ENCODE data around the gene RAD51C. TPM values are rescaled to one million over a fixed set of nuclear protein-coding genes. Genes with fewer than 3 reads are reported as not detected.

The RAD51C gene
- total RNA-seq, 1 donor from 2014 or later = 17.6 TPM

- Histone ChIP-seq H3K4me3 (ENCODE audit: low read depth, low read length) (peak within 1 kb of the TSS; percentile 51), H3K27me3 (ENCODE audit: control insufficient read depth, insufficient read depth, low read length) (peaks cover 11% of the 10 kb centered on the region), H3K36me3 (ENCODE audit: control insufficient read depth, insufficient read depth, low read length) (no peaks in the 10 kb centered on the region)
- DNase-seq (ENCODE audit: low read depth) = no peak
- FAIRE-seq = no peak
- TF ChIP-seq CTCF (IDR thresholded peaks at IDR 0.05; ENCODE audit: insufficient read depth, low read length, severe bottlenecking) = no peak
Measured at GRCh38 chr17:58755577-58756245, 63.3 kb downstream of the RAD51C start, which contains the start of gene PPM1E. Gene PPM1E, plus strand, starts transcription at chr17:58755854.

GRCh38 chr17:58756246-58757161, 64.1 kb downstream of the RAD51C start:
- no peak for DNase-seq (ENCODE audit: low read depth)
- no peak for TF ChIP-seq CTCF (IDR thresholded peaks at IDR 0.05; ENCODE audit: insufficient read depth, low read length, severe bottlenecking)
- peaks cover 11% of the 10 kb centered on the region for H3K27me3 ChIP-seq (ENCODE audit: control insufficient read depth, insufficient read depth, low read length)
- no peaks in the 10 kb centered on the region for H3K36me3 ChIP-seq (ENCODE audit: control insufficient read depth, insufficient read depth, low read length)
- H3K4me3 ChIP-seq (ENCODE audit: low read depth, low read length) = peak overlapping the region; percentile 51
- FAIRE-seq = no peak

GRCh38 chr17:58757162-58757613, 64.8 kb downstream of the RAD51C start:
- H3K27me3 ChIP-seq (ENCODE audit: control insufficient read depth, insufficient read depth, low read length) = peaks cover 10% of the 10 kb centered on the region
- FAIRE-seq = no peak
- no peak overlapping the region for H3K4me3 ChIP-seq (ENCODE audit: low read depth, low read length)

GRCh38 chr17:58758890-58759289, 66.5 kb downstream of the RAD51C start:
- Histone ChIP-seq H3K27me3 (ENCODE audit: control insufficient read depth, insufficient read depth, low read length) (peaks cover 10% of the 10 kb centered on the region), H3K4me3 (ENCODE audit: low read depth, low read length) (no peak overlapping the region), H3K36me3 (ENCODE audit: control insufficient read depth, insufficient read depth, low read length) (no peaks in the 10 kb centered on the region)
- no peak for TF ChIP-seq CTCF (IDR thresholded peaks at IDR 0.05; ENCODE audit: insufficient read depth, low read length, severe bottlenecking)
- FAIRE-seq = no peak
- DNase-seq (ENCODE audit: low read depth) = no peak

More at GRCh38 chr17:58757162-58757613, 64.8 kb downstream of the RAD51C start:
- no peak for DNase-seq (ENCODE audit: low read depth)
- no peak for TF ChIP-seq CTCF (IDR thresholded peaks at IDR 0.05; ENCODE audit: insufficient read depth, low read length, severe bottlenecking)
- H3K36me3 ChIP-seq (ENCODE audit: control insufficient read depth, insufficient read depth, low read length) = no peaks in the 10 kb centered on the region

GRCh38 chr17:58759522-58759921, 67.1 kb downstream of the RAD51C start:
- DNase-seq (ENCODE audit: low read depth) = no peak
- FAIRE-seq = no peak
- Histone ChIP-seq H3K27me3 (ENCODE audit: control insufficient read depth, insufficient read depth, low read length) (peaks cover 10% of the 10 kb centered on the region), H3K4me3 (ENCODE audit: low read depth, low read length) (no peak overlapping the region), H3K36me3 (ENCODE audit: control insufficient read depth, insufficient read depth, low read length) (no peaks in the 10 kb centered on the region)
- TF ChIP-seq CTCF (IDR thresholded peaks at IDR 0.05; ENCODE audit: insufficient read depth, low read length, severe bottlenecking) = no peak

Measured in bronchial epithelial cell (primary cell).